H1 (cell line): ENCODE measurements around the gene DCBLD1. TPM values are rescaled to one million over a fixed set of nuclear protein-coding genes. Genes with fewer than 3 reads are reported as not detected.

Source experiments
- CTBP2 ChIP-seq: IDR thresholded peaks from 2 replicates; pipeline ENCODE4 v1.7.0; 2011; ENCODE audit warnings: borderline replicate concordance, mild to moderate bottlenecking, moderate library complexity, mixed read lengths, low read length; ENCODE audit not compliant: insufficient read depth, insufficient read length
- RXRA ChIP-seq: IDR thresholded peaks from 2 replicates; pipeline ENCODE4 v1.6.1; 2011; ENCODE audit warnings: low read depth, mild to moderate bottlenecking, low read length, moderate library complexity; ENCODE audit not compliant: insufficient read depth
- polyA plus RNA-seq, 7 experiments: library from polyadenylated mRNA; depleted of rRNA in 3 of 7; stranded (reverse) in 5 of 7; unstranded in 2 of 7; fragments of >200 nt in 5 of 7; fragments of 200-250 nt in 2 of 7; gene quantifications; 1 replicate in 5 of 7; 2 replicates in 1 of 7; 4 replicates in 1 of 7; pipeline versions ENCODE4 v1.2.1 to v1.2.3, GENCODE V29; 2011 to 2013; ENCODE audit warnings: missing spikeins in 2 of 7, mixed read lengths in 2 of 7
- total RNA-seq: library from RNA; stranded (reverse); fragmentation: NEBNext Ultra II Directional; extraction: Animal tissue kit (Norgen Biotek cat#: 25700); gene quantifications from 2 replicates; pipeline ENCODE4 v1.2.1, GENCODE V29; 2021

The DCBLD1 gene
- total and polyA plus RNA-seq, 2 of the 8 experiments (the other 6 are each of a cell fraction or from before 2014, with no cell fraction given): 3.9 to 11.2 TPM

- TF ChIP-seq RXRA (no peak), CTBP2 (no peak)
- TF ChIP-seq, all 59 proteins: peak for 0
Measured at GRCh38 chr6:117573006-117573680, 90.7 kb downstream of the DCBLD1 start (continued).
